H1 (cell line): ENCODE data around the gene KMT5C. TPM values are rescaled to one million over a fixed set of nuclear protein-coding genes. Genes with fewer than 3 reads are reported as not detected.

Experiments used
- CTCF ChIA-PET: fragments of 300-600 bp; sonication (Branson Sonifier 250); formaldehyde crosslinking; loops from one replicate; lab custom pipeline; 2021; ENCODE audit not compliant: partially characterized antibody; lab: Charles Lee
- POLR2A ChIA-PET: fragments of 300-600 bp; sonication (Branson Sonifier 250); formaldehyde crosslinking; loops from one replicate; lab custom pipeline; 2021; ENCODE audit warnings: inconsistent platforms; ENCODE audit not compliant: partially characterized antibody; lab: Charles Lee
- DNase-seq, 2 experiments: peaks; one replicate each; pipeline versions ENCODE4 v3.0.0 to v3.0.0-alpha.2; 2010 to 2022; ENCODE audit warnings: low spot score in 2 of 2, low read depth in 1 of 2, mixed read lengths in 1 of 2
- FAIRE-seq: peaks from 2 replicates; lab custom pipeline; 2011; peaks lifted over from hg19 to GRCh38; lab: Jason Lieb, UNC
- H2AFZ ChIP-seq: 2 replicates; pipeline ENCODE4 v1.8.1; 2012; ENCODE audit warnings: low read length, inconsistent platforms
- H2AK5ac ChIP-seq: 2 replicates; pipeline ENCODE4 v1.6.1; 2013; ENCODE audit warnings: low read depth, low read length
- H2BK120ac ChIP-seq: replicated peaks from 2 replicates; pipeline ENCODE3; 2013; ENCODE audit warnings: low read depth, low read length, inconsistent platforms
- H2BK12ac ChIP-seq: 2 replicates; pipeline ENCODE4 v1.6.1; 2013; ENCODE audit warnings: low read depth, low read length
- H2BK15ac ChIP-seq: 2 replicates; pipeline ENCODE4 v1.6.1; 2013; ENCODE audit warnings: low read length
- H2BK20ac ChIP-seq: 2 replicates; pipeline ENCODE4 v1.6.1; 2013; ENCODE audit warnings: low read length
- H2BK5ac ChIP-seq: 2 replicates; pipeline ENCODE4 v1.6.1; 2013; ENCODE audit warnings: low read depth, low read length
- H3K14ac ChIP-seq: 2 replicates; pipeline ENCODE4 v1.6.1; 2013; ENCODE audit warnings: inconsistent platforms; ENCODE audit not compliant: insufficient read length
- H3K18ac ChIP-seq: 2 replicates; pipeline ENCODE4 v1.6.1; 2013; ENCODE audit warnings: low read length; ENCODE audit errors: extremely low read depth
- H3K23ac ChIP-seq: 2 replicates; pipeline ENCODE4 v1.6.1; 2013; ENCODE audit warnings: inconsistent platforms; ENCODE audit not compliant: insufficient read length
- H3K23me2 ChIP-seq: 2 replicates; pipeline ENCODE4 v1.6.1; 2013; ENCODE audit warnings: low read depth, low read length
- H3K27ac ChIP-seq: 2 replicates; pipeline ENCODE4 v1.6.1; 2011; ENCODE audit warnings: low read depth, low read length, inconsistent platforms
- H3K27me3 ChIP-seq, 4 experiments: replicated peaks in 1 of 4; 1 replicate in 1 of 4; 2 replicates in 3 of 4; pipeline versions ENCODE4 v1.6.1 to v1.8.1; 2011 to 2013; ENCODE audit warnings: low read length in 3 of 4, mild to moderate bottlenecking in 3 of 4, inconsistent platforms in 2 of 4, mixed read lengths in 2 of 4, moderate library complexity in 1 of 4; ENCODE audit not compliant: control insufficient read depth in 3 of 4, insufficient read depth in 3 of 4; ENCODE audit errors: extremely low read depth in 1 of 4
- H3K36me3 ChIP-seq, 4 experiments: 2 replicates each; pipeline versions ENCODE4 v1.6.1 to v1.8.1; 2011 to 2013; ENCODE audit warnings: mild to moderate bottlenecking in 4 of 4, low read length in 3 of 4, moderate library complexity in 2 of 4, control low read depth in 1 of 4, inconsistent platforms in 1 of 4; ENCODE audit not compliant: insufficient read depth in 4 of 4, control insufficient read depth in 2 of 4
- H3K4ac ChIP-seq: replicated peaks from 2 replicates; pipeline ENCODE3; 2013; ENCODE audit warnings: low read length, low read depth, mixed read lengths, inconsistent platforms; ENCODE audit not compliant: insufficient read length
- H3K4me1 ChIP-seq, 4 experiments: replicated peaks in 1 of 4; 1 replicate in 1 of 4; 2 replicates in 3 of 4; pipeline versions ENCODE4 v1.6.1 to v1.8.1; 2011 to 2013; ENCODE audit warnings: low read length in 3 of 4, inconsistent platforms in 2 of 4, mixed read lengths in 1 of 4; ENCODE audit not compliant: insufficient read depth in 4 of 4, control insufficient read depth in 3 of 4
- H3K4me2 ChIP-seq, 2 experiments: 2 replicates each; pipeline versions ENCODE4 v1.6.1 to v1.8.1; 2011 to 2013; ENCODE audit warnings: low read depth in 2 of 2, low read length in 2 of 2, control low read depth in 1 of 2, inconsistent platforms in 1 of 2, mild to moderate bottlenecking in 1 of 2; ENCODE audit not compliant: insufficient read depth in 1 of 2
- H3K4me3 ChIP-seq, 4 experiments: fragments of 200-600, 300-600 bp in 1 of 4; sonication (generic), shearing (Covaris generic), sonication (Bioruptor Twin) in 1 of 4; 2 replicates each; pipeline versions ENCODE4 v1.5.1 to v1.8.1; 2011 to 2016; ENCODE audit warnings: low read length in 4 of 4, low read depth in 3 of 4, control low read depth in 2 of 4, inconsistent platforms in 2 of 4, mild to moderate bottlenecking in 2 of 4, mixed read lengths in 1 of 4, moderate library complexity in 1 of 4; ENCODE audit not compliant: insufficient read depth in 2 of 4; ENCODE audit errors: extremely low read depth in 1 of 4
- H3K56ac ChIP-seq: replicated peaks from 2 replicates; pipeline ENCODE3; 2013; ENCODE audit warnings: low read depth, mild to moderate bottlenecking, mixed read lengths, low read length, inconsistent platforms; ENCODE audit not compliant: insufficient read length
- H3K79me1 ChIP-seq: 2 replicates; pipeline ENCODE4 v1.6.1; 2013; ENCODE audit warnings: low read depth, low read length, control low read depth
- H3K79me2 ChIP-seq, 2 experiments: 2 replicates each; pipeline versions ENCODE4 v1.6.1 to v1.8.1; 2012 to 2013; ENCODE audit warnings: low read length in 2 of 2, mild to moderate bottlenecking in 2 of 2, inconsistent platforms in 1 of 2; ENCODE audit not compliant: insufficient read depth in 2 of 2, control insufficient read depth in 1 of 2
- H3K9ac ChIP-seq, 4 experiments: replicated peaks in 1 of 4; 1 replicate in 1 of 4; 2 replicates in 3 of 4; pipeline versions ENCODE4 v1.6.1 to v1.8.1; 2011 to 2013; ENCODE audit warnings: low read depth in 3 of 4, low read length in 3 of 4, control low read depth in 2 of 4, mild to moderate bottlenecking in 2 of 4, moderate library complexity in 2 of 4, inconsistent platforms in 1 of 4; ENCODE audit errors: extremely low read depth in 1 of 4
- H3K9me3 ChIP-seq, 2 experiments: 2 replicates each; pipeline versions ENCODE4 v1.6.1 to v1.8.1; 2012 to 2013; ENCODE audit warnings: mild to moderate bottlenecking in 2 of 2, moderate library complexity in 2 of 2, control low read depth in 1 of 2, inconsistent platforms in 1 of 2, low read depth in 1 of 2, low read length in 1 of 2, mixed read lengths in 1 of 2; ENCODE audit not compliant: insufficient read depth in 2 of 2
- H4K20me1 ChIP-seq, 2 experiments: replicated peaks in 1 of 2; 2 replicates each; pipeline versions ENCODE3 to v1.8.1; 2011 to 2013; ENCODE audit warnings: inconsistent platforms in 2 of 2, low read length in 2 of 2, mild to moderate bottlenecking in 1 of 2; ENCODE audit not compliant: insufficient read depth in 2 of 2, control insufficient read depth in 1 of 2
- H4K5ac ChIP-seq: 2 replicates; pipeline ENCODE4 v1.6.1; 2013; ENCODE audit warnings: low read length, low read depth, mixed read lengths, inconsistent platforms; ENCODE audit not compliant: insufficient read length
- H4K8ac ChIP-seq: 2 replicates; pipeline ENCODE4 v1.8.0; 2013; ENCODE audit warnings: mild to moderate bottlenecking, moderate library complexity, low read length, inconsistent platforms; ENCODE audit not compliant: insufficient read depth; ENCODE audit errors: extremely low read depth
- H4K91ac ChIP-seq: replicated peaks from 2 replicates; pipeline ENCODE3; 2013; ENCODE audit warnings: low read length, mixed read lengths, inconsistent platforms; ENCODE audit not compliant: insufficient read length
- BACH1 ChIP-seq: IDR thresholded peaks from 2 replicates; pipeline ENCODE4 v1.6.1; 2012; ENCODE audit warnings: low read length, improper control_type of control experiment
- CBX5 ChIP-seq: fragments of 300-800, 300-1000 bp; sonication (generic); IDR thresholded peaks from 2 replicates; pipeline ENCODE4 v1.7.1; 2016; ENCODE audit warnings: antibody characterized with exemption, low read length, low read depth
- CBX8 ChIP-seq: fragments of 300-800, 300-1000 bp; sonication (generic); IDR thresholded peaks from 2 replicates; pipeline ENCODE4 v1.7.1; 2016; ENCODE audit warnings: low read depth, low read length, borderline replicate concordance
- CTBP2 ChIP-seq: IDR thresholded peaks from 2 replicates; pipeline ENCODE4 v1.7.0; 2011; ENCODE audit warnings: borderline replicate concordance, mild to moderate bottlenecking, moderate library complexity, mixed read lengths, low read length; ENCODE audit not compliant: insufficient read depth, insufficient read length
- EP300 ChIP-seq, 2 experiments: IDR thresholded peaks; 1 replicate in 1 of 2; 2 replicates in 1 of 2; pipeline ENCODE4 v1.6.1; 2011 to 2012; ENCODE audit warnings: low read depth in 2 of 2, low read length in 2 of 2, mild to moderate bottlenecking in 2 of 2, borderline replicate concordance in 1 of 2, inconsistent platforms in 1 of 2, moderate library complexity in 1 of 2
- GABPA ChIP-seq: IDR thresholded peaks from 2 replicates; pipeline ENCODE4 v1.6.1; 2011; ENCODE audit warnings: mild to moderate bottlenecking, low read length, moderate library complexity, borderline replicate concordance; ENCODE audit not compliant: insufficient read depth
- KDM1A ChIP-seq: fragments of 200-600, 300-600 bp; sonication (generic); IDR thresholded peaks from 2 replicates; pipeline ENCODE4 v1.7.1; 2016; ENCODE audit warnings: mild to moderate bottlenecking, low read length, borderline replicate concordance
- MAFK ChIP-seq: IDR thresholded peaks from 2 replicates; pipeline ENCODE4 v1.6.1; 2012; ENCODE audit warnings: low read depth, mild to moderate bottlenecking, improper control_type of control experiment, low read length
- POLR2A ChIP-seq, 2 experiments: IDR thresholded peaks; 1 replicate in 1 of 2; 2 replicates in 1 of 2; pipeline ENCODE4 v1.6.1; 2011; ENCODE audit warnings: low read depth in 2 of 2, low read length in 2 of 2, mild to moderate bottlenecking in 2 of 2; ENCODE audit errors: control extremely low read depth in 1 of 2
- RXRA ChIP-seq: IDR thresholded peaks from 2 replicates; pipeline ENCODE4 v1.6.1; 2011; ENCODE audit warnings: low read depth, mild to moderate bottlenecking, low read length, moderate library complexity; ENCODE audit not compliant: insufficient read depth
- SAP30 ChIP-seq: fragments of 300-600 bp; sonication (generic); IDR thresholded peaks from 2 replicates; pipeline ENCODE4 v1.7.1; 2012; ENCODE audit warnings: low read length, moderate library complexity, mild to moderate bottlenecking, inconsistent platforms; ENCODE audit not compliant: insufficient read depth, insufficient replicate concordance
- SP1 ChIP-seq: IDR thresholded peaks from 2 replicates; pipeline ENCODE4 v1.6.1; 2011; ENCODE audit warnings: low read depth, low read length
- SRF ChIP-seq: IDR thresholded peaks from 2 replicates; pipeline ENCODE4 v1.6.1; 2011; ENCODE audit warnings: mild to moderate bottlenecking, low read depth, low read length, moderate library complexity
- TBP ChIP-seq: IDR thresholded peaks from 2 replicates; pipeline ENCODE4 v1.6.1; 2011; ENCODE audit warnings: low read depth, low read length, improper control_type of control experiment
- TEAD4 ChIP-seq: IDR thresholded peaks from 2 replicates; pipeline ENCODE4 v1.6.1; 2012; ENCODE audit warnings: low read depth, low read length, inconsistent platforms, mixed read lengths
- WGBS, 2 experiments: shearing (Covaris generic) in 1 of 2; methylation state at CpG; one replicate each; pipeline versions ENCODE4 v1.1.6 to v1.1.7; 2013 to 2015; ENCODE audit warnings: low lambda C conversion rate in 2 of 2, mixed read lengths in 2 of 2, inconsistent platforms in 1 of 2, low coverage in 1 of 2, missing lambda C conversion rate in 1 of 2; ENCODE audit not compliant: insufficient replicate concordance in 2 of 2, insufficient coverage in 1 of 2, insufficient read length in 1 of 2; ENCODE audit errors: extremely low coverage in 1 of 2, missing lambda C conversion rate in 1 of 2; 5-methylcytosine and 5-hydroxymethylcytosine counted together
- polyA plus RNA-seq, 7 experiments: library from polyadenylated mRNA; depleted of rRNA in 3 of 7; stranded (reverse) in 5 of 7; unstranded in 2 of 7; fragments of >200 nt in 5 of 7; fragments of 200-250 nt in 2 of 7; gene quantifications; 1 replicate in 5 of 7; 2 replicates in 1 of 7; 4 replicates in 1 of 7; pipeline versions ENCODE4 v1.2.1 to v1.2.3, GENCODE V29; 2011 to 2013; ENCODE audit warnings: missing spikeins in 2 of 7, mixed read lengths in 2 of 7
- total RNA-seq: library from RNA; stranded (reverse); fragmentation: NEBNext Ultra II Directional; extraction: Animal tissue kit (Norgen Biotek cat#: 25700); gene quantifications from 2 replicates; pipeline ENCODE4 v1.2.1, GENCODE V29; 2021

Gene KMT5C
- total and polyA plus RNA-seq, 2 of the 8 experiments (the other 6 are each of a cell fraction or from before 2014, with no cell fraction given) = 24.9 to 31.5 TPM

DNA sequence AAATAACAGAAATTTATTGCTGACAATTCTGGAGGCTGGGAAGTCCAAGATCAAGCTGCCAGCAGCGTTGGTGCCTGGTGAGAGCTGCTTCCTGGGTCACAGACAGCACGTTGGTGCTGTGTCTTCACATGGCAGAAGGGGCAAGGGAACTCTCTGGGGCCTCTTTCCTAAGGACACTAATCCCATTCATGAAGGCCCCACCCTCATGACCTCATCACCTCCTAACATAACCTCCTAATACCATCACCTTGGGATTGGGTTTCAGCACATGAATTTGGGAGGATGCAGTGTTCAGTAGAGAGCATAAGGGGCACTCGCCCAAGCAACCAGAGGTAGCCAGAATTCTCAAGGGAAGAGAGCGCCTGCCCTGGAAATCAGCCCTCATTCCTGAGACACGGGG, 30.2 kb upstream of the KMT5C start:
- Histone ChIP-seq H3K79me1 (no peaks in the 10 kb centered on the region), H4K5ac (no peak overlapping the region), H3K14ac (no peak overlapping the region), H2AFZ (no peak overlapping the region), H3K56ac (no peak overlapping the region), H4K91ac (no peak overlapping the region), H3K4me1 (0 out of 7 replicates have a peak, but pooled peaks cover 0 to 3% (median 0%) of the 10 kb centered on the region in 4 experiments), H3K23me2 (no peaks in the 10 kb centered on the region), H3K4ac (no peak overlapping the region), H3K27ac (no peak overlapping the region), H2BK20ac (no peak overlapping the region), H3K79me2 (no peaks in the 10 kb centered on the region), H4K8ac (no peak overlapping the region), H2BK5ac (no peak overlapping the region), H2BK15ac (no peak overlapping the region), H2BK120ac (no peak overlapping the region), H4K20me1 (peaks cover 0 to 3% of the 10 kb centered on the region in 2 experiments), H2AK5ac (no peak overlapping the region), H3K18ac (no peak overlapping the region), H3K9me3 (no peaks in the 10 kb centered on the region), H3K36me3 (peaks cover 14 to 39% (median 32%) of the 10 kb centered on the region in 4 experiments), H3K27me3 (no peaks in the 10 kb centered on the region), H3K4me3 (no peak overlapping the region), H2BK12ac (no peak overlapping the region), H3K4me2 (no peak overlapping the region), H3K9ac (no peak overlapping the region), H3K23ac (no peak overlapping the region)
- no peak for FAIRE-seq
- no peak for DNase-seq
- CTCF ChIA-PET = no interaction called here
- POLR2A ChIA-PET = interaction anchor here (1.0 kb wide), 1 partner anchor 79 kb away, joined by 3 read pairs; no protein-coding TSS in a partner anchor
- 93% methylated on average over 5 of the region's 5 CpGs; no CpG with 5 or more reads in 1 of the 2 experiments for WGBS, 2 experiments
- TF ChIP-seq SP1 (no peak), BACH1 (no peak), MAFK (no peak), SRF (no peak), RXRA (no peak), GABPA (no peak), CBX5 (no peak), CTBP2 (no peak), TEAD4 (no peak), KDM1A (no peak), EP300 (IDR thresholded peaks at IDR 0.05; ENCODE audit: borderline replicate concordance in 1 of 2, low read depth in 2 of 2, low read length in 2 of 2) (no peak), CBX8 (no peak), TBP (no peak), SAP30 (no peak), POLR2A (IDR thresholded peaks at IDR 0.05; ENCODE audit: control extremely low read depth in 1 of 2, low read depth in 2 of 2, low read length in 2 of 2) (no peak; a peak in 1 of 3 replicates)
